IMR-90 (cell line): Measurements from ENCODE around the gene SLC25A21.
"Not testable (repeated sequence)": the region's sequence is repeated elsewhere in the genome, so short reads cannot be mapped to it uniquely, and the experiment has no call there.

Source experiments
- BHLHE40 ChIP-seq: fragments of 150-350 bp; IDR thresholded peaks from 2 replicates; pipeline ENCODE4 v1.6.1; 2016; ENCODE audit warnings: mild to moderate bottlenecking, low read depth, low read length
- CTCF ChIP-seq: conservative IDR thresholded peaks from 2 replicates; pipeline ENCODE4 v1.5.1; 2012; ENCODE audit warnings: mild to moderate bottlenecking, low read depth, low read length, improper control_type of control experiment
- MXI1 ChIP-seq: IDR thresholded peaks from 2 replicates; pipeline ENCODE4 v1.6.1; 2012; ENCODE audit warnings: low read depth, mild to moderate bottlenecking, low read length, moderate library complexity, borderline replicate concordance
- POLR2A ChIP-seq: IDR thresholded peaks from 2 replicates; pipeline ENCODE4 v1.6.1; 2012; ENCODE audit warnings: mild to moderate bottlenecking, low read depth, low read length
- RAD21 ChIP-seq: IDR thresholded peaks from 2 replicates; pipeline ENCODE4 v1.6.1; 2012; ENCODE audit warnings: low read length, improper control_type of control experiment
- SMC3 ChIP-seq: fragments of 150-350 bp; IDR thresholded peaks from 2 replicates; pipeline ENCODE4 v1.6.1; 2016; ENCODE audit warnings: low read depth, mild to moderate bottlenecking, antibody characterized with exemption, low read length, moderate library complexity
- USF2 ChIP-seq: fragments of 150-350 bp; IDR thresholded peaks from 2 replicates; pipeline ENCODE4 v1.6.1; 2017; ENCODE audit warnings: mild to moderate bottlenecking, antibody characterized with exemption, low read length, low read depth
- TF ChIP-seq, protein P1 (sequence below): fragments of 150-350 bp; IDR thresholded peaks from 2 replicates; pipeline ENCODE4 v1.6.1; 2016; ENCODE audit warnings: low read depth, mild to moderate bottlenecking, low read length, moderate library complexity, borderline replicate concordance

DNA sequence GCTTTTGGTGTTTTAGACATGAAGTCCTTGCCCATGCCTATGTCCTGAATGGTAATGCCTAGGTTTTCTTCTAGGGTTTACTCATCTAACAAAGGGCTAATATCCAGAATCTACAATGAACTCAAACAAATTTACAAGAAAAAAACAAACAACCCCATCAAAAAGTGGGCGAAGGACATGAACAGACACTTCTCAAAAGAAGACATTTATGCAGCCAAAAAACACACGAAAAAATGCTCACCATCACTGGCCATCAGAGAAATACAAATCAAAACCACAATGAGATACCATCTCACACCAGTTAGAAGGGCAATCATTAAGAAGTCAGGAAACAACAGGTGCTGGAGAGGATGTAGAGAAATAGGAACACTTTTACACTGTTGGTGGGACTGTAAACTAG lies 10.1 kb downstream of the SLC25A21 start:
- TF ChIP-seq POLR2A, CTCF, USF2, MXI1, BHLHE40, RAD21, SMC3: not testable (repeated sequence)
- TF ChIP-seq, protein P1, sequence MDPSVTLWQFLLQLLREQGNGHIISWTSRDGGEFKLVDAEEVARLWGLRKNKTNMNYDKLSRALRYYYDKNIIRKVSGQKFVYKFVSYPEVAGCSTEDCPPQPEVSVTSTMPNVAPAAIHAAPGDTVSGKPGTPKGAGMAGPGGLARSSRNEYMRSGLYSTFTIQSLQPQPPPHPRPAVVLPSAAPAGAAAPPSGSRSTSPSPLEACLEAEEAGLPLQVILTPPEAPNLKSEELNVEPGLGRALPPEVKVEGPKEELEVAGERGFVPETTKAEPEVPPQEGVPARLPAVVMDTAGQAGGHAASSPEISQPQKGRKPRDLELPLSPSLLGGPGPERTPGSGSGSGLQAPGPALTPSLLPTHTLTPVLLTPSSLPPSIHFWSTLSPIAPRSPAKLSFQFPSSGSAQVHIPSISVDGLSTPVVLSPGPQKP = not testable (repeated sequence)
